ENCODE measurements around the gene CBARP. TPM values are rescaled to one million over a fixed set of nuclear protein-coding genes. Genes with fewer than 3 reads are reported as not detected.

Gene CBARP
- total and polyA plus RNA-seq, 2 of the 4 experiments (the other 2 are of a cell fraction) = 0.18 to 3.9 TPM

DNA sequence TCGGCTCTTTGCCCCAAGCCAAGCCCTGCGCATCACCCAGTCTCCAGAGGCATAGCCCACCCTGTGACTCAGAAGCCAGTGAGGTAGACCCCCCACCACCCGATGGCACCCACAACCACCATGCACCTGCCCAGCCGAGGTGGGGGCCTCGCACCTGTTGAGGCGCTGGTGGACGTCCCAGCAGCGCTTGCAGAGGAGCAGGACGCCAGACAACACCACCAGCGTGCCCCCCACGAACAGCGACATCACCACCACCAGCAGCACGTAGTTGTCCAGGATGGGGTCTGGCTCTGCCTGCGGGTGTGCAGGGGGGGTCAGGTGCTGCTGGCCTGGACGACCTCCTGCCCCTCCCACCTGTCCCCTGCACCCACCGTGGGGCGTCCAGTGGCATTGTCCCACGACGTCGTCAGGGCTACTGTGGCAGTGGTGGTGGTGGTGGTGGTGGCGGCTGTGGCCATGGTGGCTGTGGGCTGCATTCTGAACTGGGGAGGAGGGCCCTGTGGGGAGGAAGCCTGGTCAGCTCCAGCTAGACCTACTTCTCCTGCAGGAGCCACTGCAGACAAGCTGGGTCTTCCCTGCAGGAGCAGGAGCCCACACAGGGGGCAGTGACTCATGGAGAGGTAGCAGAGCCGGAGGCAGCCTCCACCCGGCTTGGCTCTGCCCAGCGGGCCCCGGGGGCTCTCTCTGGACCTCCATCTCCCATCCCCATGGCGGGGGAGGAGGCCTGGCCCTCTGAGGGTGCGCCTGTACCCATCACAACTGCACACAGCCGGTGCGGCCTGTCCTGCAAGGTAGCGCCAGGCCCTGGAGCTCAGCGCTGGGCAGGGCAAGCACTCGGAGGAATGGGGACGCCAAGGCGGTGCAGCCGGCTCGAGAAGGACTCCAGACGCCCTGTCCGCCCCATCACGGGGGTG is 1.9 kb downstream of the CBARP start:
- H3K4me2 ChIP-seq (ENCODE audit: low read depth, low read length) = peak overlapping the region; percentile 78; the same call in 1 of the 2 replicates
- POLR2A ChIA-PET (ENCODE audit: unreplicated experiment) = no interaction called here
- H3K4me1 ChIP-seq (ENCODE audit: control insufficient read depth, insufficient read depth, low read length) = peaks cover 30% of the 10 kb centered on the region
- H3K4ac ChIP-seq (ENCODE audit: low read depth, low read length) = no peak overlapping the region; the same call in 1 of the 2 replicates
- no peak overlapping the region for H3K23ac ChIP-seq (ENCODE audit: low read depth, low read length)
- intact Hi-C loops (cut with micrococcal nuclease) = no loop called here
- H3K27ac ChIP-seq (ENCODE audit: insufficient read depth, low read length) = peak overlapping the region; percentile 26; the same call in 1 of the 2 replicates
- CTCF ChIA-PET = no interaction called here
- H3K9me1 ChIP-seq (ENCODE audit: insufficient read depth, low read length) = no peaks in the 10 kb centered on the region
- peak overlapping the region; percentile 59 for H2AK5ac ChIP-seq (ENCODE audit: low read depth, low read length)
- no peak overlapping the region; a peak in 1 of 4 replicates for H4K8ac ChIP-seq (ENCODE audit: low read depth in 2 of 2, low read length in 2 of 2)
- peak overlapping the region; percentile 94 for H3K4me3 ChIP-seq (ENCODE audit: insufficient read depth, low read depth, low read length)
- TF ChIP-seq CHD1 (IDR thresholded peaks at IDR 0.05; ENCODE audit: low read depth, low read length) = no peak; the same call in 1 of the 2 replicates
- TF ChIP-seq FOS (IDR thresholded peaks at IDR 0.05; ENCODE audit: low read depth, low read length) = 0 out of 2 replicates have a peak, but pooled peaks have one; percentile 3
- TF ChIP-seq, protein P1, sequence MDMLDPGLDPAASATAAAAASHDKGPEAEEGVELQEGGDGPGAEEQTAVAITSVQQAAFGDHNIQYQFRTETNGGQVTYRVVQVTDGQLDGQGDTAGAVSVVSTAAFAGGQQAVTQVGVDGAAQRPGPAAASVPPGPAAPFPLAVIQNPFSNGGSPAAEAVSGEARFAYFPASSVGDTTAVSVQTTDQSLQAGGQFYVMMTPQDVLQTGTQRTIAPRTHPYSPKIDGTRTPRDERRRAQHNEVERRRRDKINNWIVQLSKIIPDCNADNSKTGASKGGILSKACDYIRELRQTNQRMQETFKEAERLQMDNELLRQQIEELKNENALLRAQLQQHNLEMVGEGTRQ (IDR thresholded peaks at IDR 0.05; ENCODE audit: low read depth, low read length) = no peak
- in situ Hi-C loops (cut with MboI; ENCODE audit: low sequenced_read_pairs) = no loop called here
- peak overlapping the region; percentile 72 for H2AFZ ChIP-seq (replicated peaks; ENCODE audit: low read length, poor library complexity)
- no peak overlapping the region for H3K56ac ChIP-seq (ENCODE audit: extremely low read depth, insufficient read depth, low read length)
- H3K9ac ChIP-seq (ENCODE audit: low read depth, low read length) = no peak overlapping the region
- no peak overlapping the region for H2BK20ac ChIP-seq (ENCODE audit: low read depth, low read length)
- H3K9me3 ChIP-seq (ENCODE audit: control insufficient read depth, insufficient read depth, low read length) = no peaks in the 10 kb centered on the region
- no peak overlapping the region for H4K5ac ChIP-seq (ENCODE audit: low read depth, low read length)
- H4K20me1 ChIP-seq (ENCODE audit: insufficient read depth, low read length) = peaks cover 35% of the 10 kb centered on the region
- H2AK9ac ChIP-seq (replicated peaks; ENCODE audit: low read depth, low read length, poor library complexity) = peak overlapping the region; percentile 91
- H3K18ac ChIP-seq (ENCODE audit: low read depth, low read length) = no peak overlapping the region
- dilution Hi-C loops (cut with HindIII; ENCODE audit: low sequenced_read_pairs, unreplicated experiment) = no loop called here
- 86% methylated on average over 4 of the region's 39 CpGs; no CpG with 5 or more reads in 1 of the 2 experiments for WGBS, 2 experiments (ENCODE audit: extremely low coverage in 2 of 2, insufficient read length in 1 of 2)
- H2BK5ac ChIP-seq (ENCODE audit: low read depth, low read length, poor library complexity, severe bottlenecking) = no peak overlapping the region
- H3K14ac ChIP-seq (replicated peaks; ENCODE audit: low read depth, low read length) = 0 out of 2 replicates have a peak overlapping the region, but pooled peaks have one; percentile 32
- no peak for ATAC-seq (ENCODE audit: low read depth)
- no peak overlapping the region for H2BK15ac ChIP-seq (ENCODE audit: low read depth, low read length)
- peaks cover 10 to 38% of the 10 kb centered on the region in 2 experiments for H3K79me1 ChIP-seq (ENCODE audit: low read depth in 1 of 2, low read length in 2 of 2)
- peaks cover 32% of the 10 kb centered on the region for H3K36me3 ChIP-seq (ENCODE audit: control insufficient read depth, insufficient read depth, low read length)
- H4K91ac ChIP-seq (ENCODE audit: insufficient read depth, low read depth, low read length) = no peak overlapping the region
- peak; percentile 50 for DNase-seq
- BruUV-seq (replicated peaks) = no TSS peak
- no peaks in the 10 kb centered on the region for H3K27me3 ChIP-seq (ENCODE audit: control insufficient read depth, insufficient read depth, low read length)
- no peak overlapping the region for H2BK120ac ChIP-seq (ENCODE audit: low read depth, low read length)
